HG02943 (cell line): Measurements from ENCODE around the gene FOXL2NB.
A peak's percentile ranks its signal among the peaks of the same experiment; 100 is the strongest.

ENCODE experiments used
- ATAC-seq: cut with Tn5 transposase; IDR thresholded peaks from one replicate; pipeline ENCODE4 v1.9.1; 2021; ENCODE audit warnings: mild to moderate bottlenecking, low read depth, moderate library complexity; ENCODE audit not compliant: unreplicated experiment

Gene FOXL2NB

GRCh38 chr3:138928727-138929372 is 18.2 kb upstream of the FOXL2NB start:
- ATAC-seq, result no peak

GRCh38 chr3:138933068-138933668 is 13.8 kb upstream of the FOXL2NB start:
- ATAC-seq, result no peak

GRCh38 chr3:138933981-138934691 is 12.9 kb upstream of the FOXL2NB start:
- ATAC-seq, result no peak

GRCh38 chr3:138935505-138935862 is 11.5 kb upstream of the FOXL2NB start:
- no peak for ATAC-seq

- peak; percentile 56 for ATAC-seq
Measured at GRCh38 chr3:138935863-138936740, 10.9 kb upstream of the FOXL2NB start.

- no peak for ATAC-seq
Measured at GRCh38 chr3:138936741-138937689, 10.0 kb upstream of the FOXL2NB start.

- ATAC-seq, result no peak
Measured at GRCh38 chr3:138937690-138938055, 9.3 kb upstream of the FOXL2NB start.

- no peak for ATAC-seq
Measured at GRCh38 chr3:138938056-138938876, 8.8 kb upstream of the FOXL2NB start.

- no peak for ATAC-seq
Measured at GRCh38 chr3:138938877-138939560, 8.0 kb upstream of the FOXL2NB start.

GRCh38 chr3:138939561-138940241 is 7.3 kb upstream of the FOXL2NB start:
- ATAC-seq, result no peak

- no peak for ATAC-seq
Measured at GRCh38 chr3:138940446-138940845, 6.6 kb upstream of the FOXL2NB start.

- ATAC-seq, result no peak
Measured at GRCh38 chr3:138941259-138941885, 5.6 kb upstream of the FOXL2NB start.

- no peak for ATAC-seq
Measured at GRCh38 chr3:138942271-138942670, 4.7 kb upstream of the FOXL2NB start.

GRCh38 chr3:138942861-138943623 is 4.0 kb upstream of the FOXL2NB start:
- ATAC-seq, result no peak

- no peak for ATAC-seq
Measured at GRCh38 chr3:138943724-138944653, 3.0 kb upstream of the FOXL2NB start.

GRCh38 chr3:138944654-138944928 is 2.4 kb upstream of the FOXL2NB start:
- no peak for ATAC-seq
